Measurements from ENCODE around the gene MARCHF7.

- TF ChIP-seq CTCF (conservative IDR thresholded peaks at IDR 0.05): no peak
- TF ChIP-seq EZH2 (IDR thresholded peaks at IDR 0.05; ENCODE audit: low read depth): no peak
Measured at GRCh38 chr2:159744363-159744762, 32.1 kb downstream of the MARCHF7 start.

Measured in PC-9 (cell line).